ENCODE measurements around the gene STX8.

DNA sequence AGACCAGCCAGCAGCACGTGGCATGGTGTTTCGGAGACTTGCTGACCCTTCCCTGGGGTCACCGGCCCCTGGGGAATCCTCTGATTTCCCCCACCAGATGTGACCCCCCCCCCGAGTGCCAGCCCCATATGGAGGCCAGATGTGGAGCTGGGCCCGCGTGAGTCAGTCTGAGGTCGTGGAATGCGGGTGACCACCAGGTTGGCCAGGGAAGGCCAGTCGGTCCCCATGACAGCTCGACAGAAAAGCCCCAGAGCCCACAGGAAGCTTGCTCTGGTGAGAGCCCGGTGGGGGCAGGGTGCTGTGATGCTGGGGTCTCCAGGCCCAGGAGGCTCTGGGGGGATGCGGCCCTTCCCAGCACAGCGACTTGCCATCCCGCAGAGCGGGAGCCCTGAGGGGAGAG lies 345.3 kb downstream of the STX8 start:
- TF ChIP-seq, protein P1, sequence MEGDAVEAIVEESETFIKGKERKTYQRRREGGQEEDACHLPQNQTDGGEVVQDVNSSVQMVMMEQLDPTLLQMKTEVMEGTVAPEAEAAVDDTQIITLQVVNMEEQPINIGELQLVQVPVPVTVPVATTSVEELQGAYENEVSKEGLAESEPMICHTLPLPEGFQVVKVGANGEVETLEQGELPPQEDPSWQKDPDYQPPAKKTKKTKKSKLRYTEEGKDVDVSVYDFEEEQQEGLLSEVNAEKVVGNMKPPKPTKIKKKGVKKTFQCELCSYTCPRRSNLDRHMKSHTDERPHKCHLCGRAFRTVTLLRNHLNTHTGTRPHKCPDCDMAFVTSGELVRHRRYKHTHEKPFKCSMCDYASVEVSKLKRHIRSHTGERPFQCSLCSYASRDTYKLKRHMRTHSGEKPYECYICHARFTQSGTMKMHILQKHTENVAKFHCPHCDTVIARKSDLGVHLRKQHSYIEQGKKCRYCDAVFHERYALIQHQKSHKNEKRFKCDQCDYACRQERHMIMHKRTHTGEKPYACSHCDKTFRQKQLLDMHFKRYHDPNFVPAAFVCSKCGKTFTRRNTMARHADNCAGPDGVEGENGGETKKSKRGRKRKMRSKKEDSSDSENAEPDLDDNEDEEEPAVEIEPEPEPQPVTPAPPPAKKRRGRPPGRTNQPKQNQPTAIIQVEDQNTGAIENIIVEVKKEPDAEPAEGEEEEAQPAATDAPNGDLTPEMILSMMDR (IDR thresholded peaks at IDR 0.05), result no peak
- TF ChIP-seq POLR2A (IDR thresholded peaks at IDR 0.05), result no peak
